HG03342 (cell line): ENCODE data around the gene EID3.

Experiments
- ATAC-seq: cut with Tn5 transposase; IDR thresholded peaks from one replicate; pipeline ENCODE4 v1.9.1; 2021; ENCODE audit warnings: mild to moderate bottlenecking, moderate library complexity; ENCODE audit not compliant: unreplicated experiment

EID3 gene

DNA sequence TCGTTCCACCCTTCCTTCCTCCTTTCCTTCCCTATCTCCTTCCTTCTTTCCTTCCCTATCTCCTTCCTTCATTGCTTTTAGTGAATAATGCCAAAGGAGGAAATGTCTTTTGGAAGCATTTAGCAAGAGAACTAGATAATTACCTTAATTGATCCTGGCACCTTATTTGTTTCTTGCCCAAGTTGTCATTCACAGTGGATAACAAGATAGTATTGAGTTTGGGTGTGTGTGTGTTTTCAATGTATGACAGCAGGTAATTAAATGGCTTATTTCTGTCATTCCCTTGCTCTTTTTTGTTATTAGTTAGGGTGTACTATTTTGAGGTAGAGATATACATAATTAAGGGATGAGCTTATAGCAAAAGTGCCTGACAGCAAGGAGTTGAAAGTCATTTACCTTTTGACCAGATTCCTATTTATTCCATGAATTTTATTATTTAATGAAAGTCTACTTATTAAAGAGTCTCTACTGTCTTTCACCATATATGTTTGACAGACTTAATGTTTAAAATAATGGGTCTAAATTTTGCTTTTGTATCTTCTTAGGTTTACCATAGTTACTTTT, 30.2 kb downstream of the EID3 start:
- no peak for ATAC-seq

DNA sequence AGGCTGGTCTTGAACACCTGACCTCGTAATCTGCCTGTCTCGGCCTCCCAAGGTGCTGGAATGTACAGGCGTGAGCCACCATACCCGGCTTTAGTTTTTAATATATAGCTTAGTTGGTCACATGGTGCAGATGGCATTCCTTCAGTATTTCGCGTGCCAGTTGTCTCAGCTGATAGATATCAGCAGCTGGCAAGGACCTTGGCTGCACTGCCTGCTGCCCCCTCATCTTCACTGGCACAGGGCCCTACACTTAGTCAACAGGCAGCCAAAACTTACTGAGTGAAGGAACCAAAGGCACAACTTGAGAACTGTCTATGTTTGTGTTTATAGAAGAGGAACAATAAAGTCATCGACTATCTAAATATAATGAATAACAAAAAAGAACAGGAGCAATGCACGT, 31.0 kb downstream of the EID3 start:
- ATAC-seq = no peak

DNA sequence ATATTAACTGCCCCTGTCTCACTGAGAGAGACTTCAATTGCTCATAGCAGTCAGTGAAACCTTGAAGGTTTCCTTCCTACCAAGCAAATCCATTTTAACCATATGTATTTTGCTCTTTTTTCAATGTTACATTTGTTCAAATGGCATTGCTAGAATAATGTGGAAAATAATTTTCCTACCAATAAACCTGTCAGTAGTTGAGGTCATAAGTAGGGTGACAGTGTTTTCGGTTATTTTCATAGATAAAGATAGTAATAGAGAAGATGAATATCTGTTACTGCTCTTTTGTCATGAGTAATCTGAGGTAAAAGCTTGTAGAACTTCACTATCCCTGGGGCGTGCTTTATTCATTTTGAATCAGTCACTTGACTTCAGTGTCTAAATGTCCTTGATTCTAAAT, 32.6 kb downstream of the EID3 start:
- ATAC-seq = no peak

DNA sequence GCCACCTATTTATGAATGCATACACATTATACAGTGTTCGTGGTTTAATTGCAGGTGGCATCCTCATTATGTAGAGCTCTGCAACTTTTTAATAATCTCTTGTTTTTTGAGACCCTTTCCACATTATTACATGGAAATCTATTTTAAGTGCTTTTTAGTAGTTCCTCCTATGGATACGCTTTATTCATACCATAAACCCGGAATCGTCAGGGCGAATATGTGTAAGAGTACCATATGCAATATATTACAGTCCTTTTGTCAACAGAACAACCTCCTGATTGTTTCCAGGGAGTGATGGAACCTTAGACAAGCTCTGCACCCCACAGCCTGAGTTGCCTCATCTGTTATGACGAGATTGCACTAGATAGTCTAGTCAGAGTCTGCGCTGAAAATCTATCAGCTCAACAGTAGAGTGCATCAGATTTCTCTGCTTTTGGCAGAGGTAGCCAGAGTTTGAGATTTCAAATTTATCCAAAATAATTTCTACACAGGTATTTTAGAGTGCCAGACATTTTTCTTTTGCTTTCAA, 33.6 kb downstream of the EID3 start:
- ATAC-seq = no peak

DNA sequence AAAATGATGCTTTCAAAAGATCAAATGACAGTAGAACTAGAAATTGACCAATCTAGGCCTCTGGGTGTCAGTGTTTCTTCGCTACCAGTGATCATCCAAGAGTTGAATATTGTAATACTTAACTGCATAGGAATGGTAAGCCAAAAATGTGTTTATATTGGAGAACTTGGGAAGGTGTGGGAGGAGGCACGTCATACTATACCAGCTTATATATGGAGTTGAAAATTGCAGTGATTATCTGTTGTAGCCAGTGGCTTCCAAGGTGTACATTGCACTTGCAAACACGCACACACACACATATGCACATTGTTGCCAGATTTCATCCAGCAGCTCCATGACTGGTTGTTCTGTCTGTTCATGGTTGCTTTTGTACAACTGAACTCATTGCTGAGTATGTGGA, 36.1 kb downstream of the EID3 start:
- ATAC-seq = no peak

DNA sequence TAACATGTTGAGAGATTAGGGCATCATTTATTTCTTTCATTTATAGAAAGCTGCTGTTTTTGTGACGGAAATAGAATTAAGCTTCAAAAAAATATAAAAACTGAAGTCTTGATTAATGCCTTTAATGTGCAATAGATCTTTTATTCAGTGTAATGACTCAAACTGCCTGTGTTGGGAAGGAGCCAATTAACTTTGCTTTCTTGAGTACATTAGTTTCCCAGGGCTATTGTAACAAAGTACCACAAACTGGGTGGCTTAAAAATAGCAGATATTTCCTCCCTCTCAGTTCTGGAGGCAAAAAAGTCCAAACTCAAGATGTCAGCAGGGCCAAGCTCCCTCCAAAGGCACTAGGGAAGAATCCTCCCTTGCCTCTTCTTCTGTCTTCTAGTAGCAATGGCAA, 36.6 kb downstream of the EID3 start:
- no peak for ATAC-seq

DNA sequence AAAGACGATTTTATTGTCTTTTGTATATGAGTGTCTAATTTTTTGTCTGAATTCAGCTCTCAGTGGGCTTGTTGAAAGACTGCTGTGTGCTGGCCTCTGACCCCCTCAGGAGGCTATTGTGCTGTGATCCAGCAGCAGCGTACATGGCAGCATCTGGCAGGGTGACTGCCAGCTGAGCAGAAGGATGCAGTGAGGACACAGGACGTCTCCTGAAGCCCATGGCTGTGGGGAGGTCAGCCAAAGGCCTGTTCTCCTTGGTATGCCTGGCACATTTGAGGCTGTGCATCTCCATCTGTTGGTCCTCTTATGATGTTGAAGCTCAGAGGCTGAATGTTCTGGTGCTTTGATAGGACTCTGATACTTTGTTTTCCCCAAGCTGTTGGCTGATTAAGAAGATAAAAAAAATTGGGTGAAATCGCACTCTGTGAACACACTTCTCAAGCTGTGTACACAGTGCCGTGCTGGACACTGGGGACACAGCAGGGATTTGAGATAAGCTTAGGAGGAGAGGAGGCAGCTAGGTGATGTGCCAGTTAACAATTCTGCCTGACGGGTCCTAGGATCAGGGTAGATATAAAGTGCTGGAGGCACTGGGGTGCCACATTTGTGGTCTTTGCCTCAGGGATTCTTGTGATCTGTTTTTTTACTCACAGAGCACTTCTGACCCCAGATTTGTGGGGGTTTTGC, 37.5 kb downstream of the EID3 start:
- ATAC-seq = no peak

DNA sequence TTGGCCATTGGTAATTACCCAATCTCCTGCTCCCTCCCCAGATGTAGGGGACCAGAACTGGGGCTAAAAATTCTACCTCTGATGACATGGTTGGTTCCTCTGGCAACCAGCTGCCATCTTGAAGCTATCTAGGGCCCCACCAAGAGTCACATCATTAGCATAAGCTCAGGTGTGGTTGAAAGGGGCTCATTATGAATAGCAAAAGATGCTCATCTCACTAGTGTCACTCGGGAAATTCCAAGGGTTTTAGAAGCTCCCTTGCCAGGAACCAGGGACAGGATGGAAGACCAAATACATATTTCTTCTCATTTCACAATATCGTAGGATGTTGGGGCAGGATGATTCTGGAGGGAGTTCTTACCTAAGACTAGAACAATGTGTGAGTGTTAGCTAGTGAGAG, 38.6 kb downstream of the EID3 start:
- no peak for ATAC-seq

DNA sequence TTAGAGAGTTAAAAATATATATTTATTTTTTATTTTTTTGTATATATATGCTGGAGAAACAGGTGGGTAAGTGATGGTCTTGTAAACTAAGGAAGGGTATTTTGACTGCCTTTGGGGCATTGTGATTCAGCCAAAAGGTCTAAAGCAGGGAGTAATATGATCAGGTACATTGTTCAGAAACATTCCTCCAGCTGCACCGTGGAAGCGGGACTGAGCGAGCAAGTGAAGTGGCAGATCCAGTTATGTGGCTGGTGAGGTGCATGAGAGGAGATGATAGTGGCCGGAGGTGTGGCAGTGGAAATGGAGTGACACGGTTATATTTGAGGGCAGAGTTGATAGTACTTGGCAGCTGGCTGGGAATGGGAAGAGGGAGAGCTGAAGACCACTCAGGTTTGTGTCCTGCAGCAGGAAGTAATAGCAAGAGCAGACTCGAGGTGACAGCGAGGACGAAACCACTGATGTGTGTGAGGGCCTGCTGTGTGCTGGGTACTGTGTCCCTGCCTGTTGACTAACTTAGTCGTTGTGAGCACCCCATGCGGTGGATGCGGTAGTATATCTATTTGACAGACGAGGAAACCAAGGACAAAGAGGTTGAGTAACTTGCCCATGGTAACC, 39.2 kb downstream of the EID3 start:
- no peak for ATAC-seq

DNA sequence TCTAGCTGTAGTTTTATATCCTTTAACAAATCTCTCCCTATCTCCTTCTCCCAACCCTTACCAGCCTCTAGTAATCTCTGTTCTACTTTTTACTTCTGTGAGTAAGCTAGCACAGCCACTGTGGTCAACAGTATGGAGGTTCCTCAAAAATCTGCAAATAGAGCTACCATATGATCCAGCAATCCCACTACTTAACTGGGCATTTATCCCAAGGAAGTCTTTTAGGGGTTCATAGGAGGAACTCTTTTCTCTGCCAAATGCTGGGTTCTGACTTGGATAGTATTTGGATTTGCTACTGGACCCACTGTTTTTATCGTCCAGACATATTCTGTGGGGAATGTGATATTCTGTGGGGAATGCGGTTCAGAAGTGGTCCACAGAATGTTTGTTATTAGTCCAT, 41.1 kb downstream of the EID3 start:
- ATAC-seq = no peak

DNA sequence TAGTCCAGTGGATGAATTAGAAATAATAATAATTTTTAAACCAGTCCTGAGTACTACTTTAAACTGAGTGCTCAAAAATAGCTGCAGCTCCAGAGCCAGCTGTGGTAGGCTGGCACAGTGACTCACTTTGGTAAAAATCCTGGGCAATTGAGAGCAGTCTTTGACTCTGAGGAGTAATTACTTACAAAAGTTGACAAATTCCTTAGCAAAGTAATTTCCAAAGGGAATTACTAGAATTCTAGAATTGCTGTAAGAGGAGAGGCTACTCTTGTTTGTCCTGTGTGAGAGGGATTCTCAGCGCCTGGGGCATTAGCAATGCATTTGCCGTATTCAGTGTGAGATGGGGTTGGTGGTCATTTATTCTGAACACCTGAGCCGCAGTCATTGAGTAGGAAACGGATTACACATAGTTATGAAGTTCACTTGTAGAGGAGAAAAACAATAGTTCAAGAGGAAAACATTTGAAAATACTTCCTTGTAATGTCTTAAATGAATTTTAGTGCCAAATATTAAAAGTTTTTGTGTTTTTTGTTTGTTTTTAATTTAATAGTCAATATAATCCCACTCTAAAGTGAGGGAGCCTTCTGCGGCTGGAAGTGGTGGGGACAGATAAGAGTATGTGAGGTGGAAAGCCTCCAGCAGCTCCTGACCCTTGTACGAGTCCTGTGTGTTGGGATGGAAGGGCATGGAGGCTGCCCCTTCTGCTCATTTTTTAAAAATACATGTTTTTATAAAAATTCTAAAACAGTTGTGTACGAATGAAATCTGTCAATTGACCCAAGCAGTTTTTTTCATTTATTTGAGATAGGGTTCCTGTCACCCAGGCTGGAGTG, 41.9 kb downstream of the EID3 start:
- no peak for ATAC-seq

DNA sequence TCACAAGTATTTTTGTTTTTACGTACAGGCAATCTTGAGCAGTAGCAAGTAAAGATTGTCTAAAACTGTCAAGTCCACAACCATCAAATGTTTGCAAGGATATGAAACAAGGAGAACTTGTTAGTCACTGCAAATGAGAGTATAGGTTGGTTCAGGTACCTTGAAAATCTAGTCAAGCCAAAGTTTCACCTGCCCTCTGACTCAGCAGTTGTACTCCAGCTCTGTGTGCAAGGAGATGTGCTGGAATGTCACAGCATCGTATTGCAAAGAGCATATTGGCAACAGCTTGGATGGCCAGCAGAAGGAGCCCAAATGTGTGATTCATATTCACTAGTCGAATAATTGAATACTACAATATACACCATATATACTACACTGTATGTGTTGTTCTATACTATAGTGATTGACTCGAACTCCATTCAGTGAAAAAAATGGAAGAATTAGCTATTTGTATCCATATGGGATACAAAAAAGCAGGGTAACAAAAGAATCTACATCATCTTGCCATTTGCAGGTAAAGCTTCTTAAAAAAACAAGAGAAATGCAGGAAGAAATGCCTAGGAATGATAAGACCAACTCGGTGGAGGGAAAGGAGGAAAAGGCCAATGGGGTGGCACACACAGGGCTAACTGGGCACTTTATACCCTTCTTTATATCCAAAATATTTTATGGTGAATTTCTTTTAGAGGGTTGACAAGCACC, 44.0 kb downstream of the EID3 start:
- no peak for ATAC-seq

DNA sequence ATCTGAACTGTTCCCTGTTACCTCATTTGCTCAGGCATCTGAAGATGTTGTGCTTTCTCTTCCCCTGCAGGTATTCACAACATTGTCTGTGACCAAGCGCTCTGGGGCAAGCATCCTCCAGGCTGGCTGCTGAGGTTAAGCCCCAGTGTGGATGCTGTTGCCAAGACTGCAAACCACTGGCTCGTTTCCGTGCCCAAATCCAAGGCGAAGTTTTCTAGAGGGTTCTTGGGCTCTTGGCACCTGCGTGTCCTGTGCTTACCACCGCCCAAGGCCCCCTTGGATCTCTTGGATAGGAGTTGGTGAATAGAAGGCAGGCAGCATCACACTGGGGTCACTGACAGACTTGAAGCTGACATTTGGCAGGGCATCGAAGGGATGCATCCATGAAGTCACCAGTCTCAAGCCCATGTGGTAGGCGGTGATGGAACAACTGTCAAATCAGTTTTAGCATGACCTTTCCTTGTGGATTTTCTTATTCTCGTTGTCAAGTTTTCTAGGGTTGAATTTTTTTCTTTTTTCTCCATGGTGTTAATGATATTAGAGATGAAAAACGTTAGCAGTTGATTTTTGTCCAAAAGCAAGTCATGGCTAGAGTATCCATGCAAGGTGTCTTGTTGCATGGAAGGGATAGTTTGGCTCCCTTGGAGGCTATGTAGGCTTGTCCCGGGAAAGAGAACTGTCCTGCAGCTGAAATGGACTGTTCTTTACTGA, 44.9 kb downstream of the EID3 start:
- no peak for ATAC-seq

DNA sequence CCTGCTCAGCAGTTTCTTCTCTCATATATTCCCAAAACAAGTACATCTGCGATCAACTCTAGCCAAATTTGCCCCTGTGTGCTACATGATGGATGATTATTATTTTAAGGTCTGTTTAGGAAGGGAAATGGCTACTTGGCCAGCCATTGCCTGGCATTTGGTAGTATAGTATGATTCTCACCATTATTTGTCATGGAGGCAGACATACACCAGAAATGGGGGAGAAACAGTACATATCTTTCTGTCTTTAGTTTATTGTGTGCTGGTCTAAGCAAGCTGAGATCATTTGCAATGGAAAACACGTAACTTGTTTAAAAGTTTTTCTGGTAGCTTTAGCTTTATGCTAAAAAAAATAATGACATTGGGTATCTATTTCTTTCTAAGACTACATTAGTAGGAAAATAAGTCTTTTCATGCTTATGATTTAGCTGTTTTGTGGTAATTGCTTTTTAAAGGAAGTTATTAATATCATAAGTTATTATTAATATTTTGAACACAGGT, 45.5 kb downstream of the EID3 start:
- ATAC-seq = no peak

DNA sequence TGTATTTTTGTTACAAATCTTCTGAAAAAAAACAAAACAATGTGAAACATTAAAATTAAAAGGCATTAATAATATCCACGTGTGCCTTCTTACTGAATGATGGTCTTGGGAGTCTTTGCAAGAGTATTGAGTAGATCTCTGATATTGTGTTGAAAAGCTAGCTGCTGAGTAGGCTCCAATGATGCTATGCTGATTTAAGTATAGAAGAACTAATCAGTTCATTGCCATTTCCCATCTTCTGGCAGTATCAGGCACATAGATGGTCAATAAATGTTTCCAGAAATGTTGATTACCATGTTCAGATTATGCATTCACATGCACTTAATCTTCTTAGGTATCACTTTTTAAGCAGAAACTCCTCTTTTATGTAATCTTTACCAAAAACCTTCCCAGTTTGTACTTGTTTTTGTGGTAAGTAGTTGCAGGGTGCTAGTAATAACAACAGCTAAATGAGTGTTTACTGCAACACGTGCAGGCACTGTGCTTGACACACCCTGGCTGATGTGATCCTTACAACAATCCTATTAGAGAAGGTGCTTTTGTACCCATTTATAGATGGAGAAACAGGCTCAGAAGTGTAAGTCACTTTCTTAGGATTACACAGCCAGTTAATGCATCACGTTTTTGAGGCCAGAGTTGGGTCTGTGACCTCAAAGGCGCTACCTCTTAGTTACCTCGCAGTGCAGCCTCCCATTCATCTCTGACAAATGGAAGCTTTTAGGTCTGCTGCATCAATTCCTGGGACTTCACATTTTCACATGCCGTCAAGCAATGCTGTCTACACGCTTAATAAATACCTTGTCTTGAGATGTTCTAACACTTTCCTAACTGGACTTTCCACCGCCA, 46.9 kb downstream of the EID3 start:
- no peak for ATAC-seq

DNA sequence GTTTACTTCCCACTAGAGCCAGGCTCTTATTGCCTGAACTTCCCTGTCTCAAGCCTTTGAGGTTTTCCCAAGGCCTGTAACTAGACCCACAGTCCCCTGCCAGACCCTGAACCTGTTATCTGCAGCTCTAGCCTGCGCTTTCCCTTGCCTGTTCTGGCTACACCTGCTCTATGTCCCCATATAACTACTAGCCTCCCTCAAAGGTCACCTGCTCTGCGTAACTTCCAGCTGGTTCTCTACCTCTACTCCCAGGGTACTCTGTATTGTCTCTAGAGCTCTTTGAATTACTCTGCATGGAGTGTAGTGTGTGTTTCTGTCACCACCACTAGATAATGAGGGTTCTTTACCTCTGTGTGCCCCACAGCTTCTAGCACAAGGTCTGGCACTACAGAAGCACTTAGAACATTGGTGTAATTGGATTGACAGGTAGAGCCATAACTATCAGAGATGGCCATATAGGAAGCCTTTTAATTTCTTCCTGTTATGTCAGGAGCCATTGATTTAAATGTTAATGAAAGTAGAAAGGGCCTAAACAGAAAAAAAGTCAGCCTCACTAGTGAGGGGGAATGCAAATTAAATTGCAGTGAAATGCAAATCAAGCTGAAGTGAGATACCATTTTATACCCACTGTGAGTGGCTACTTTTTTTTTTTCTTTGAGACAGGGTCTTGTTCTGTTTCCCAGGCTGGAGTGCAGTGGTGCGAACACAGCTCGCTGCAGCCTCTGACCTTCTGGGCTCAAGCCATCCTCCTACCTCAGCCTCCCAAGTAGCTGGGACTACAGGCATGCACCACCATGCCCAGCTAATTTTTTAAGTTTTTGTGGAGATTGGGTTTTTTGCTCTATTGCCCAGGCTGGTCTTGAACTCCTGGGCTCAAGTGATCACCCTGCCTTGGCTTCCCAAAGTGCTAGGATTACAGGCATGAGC, 47.8 kb downstream of the EID3 start:
- no peak for ATAC-seq

DNA sequence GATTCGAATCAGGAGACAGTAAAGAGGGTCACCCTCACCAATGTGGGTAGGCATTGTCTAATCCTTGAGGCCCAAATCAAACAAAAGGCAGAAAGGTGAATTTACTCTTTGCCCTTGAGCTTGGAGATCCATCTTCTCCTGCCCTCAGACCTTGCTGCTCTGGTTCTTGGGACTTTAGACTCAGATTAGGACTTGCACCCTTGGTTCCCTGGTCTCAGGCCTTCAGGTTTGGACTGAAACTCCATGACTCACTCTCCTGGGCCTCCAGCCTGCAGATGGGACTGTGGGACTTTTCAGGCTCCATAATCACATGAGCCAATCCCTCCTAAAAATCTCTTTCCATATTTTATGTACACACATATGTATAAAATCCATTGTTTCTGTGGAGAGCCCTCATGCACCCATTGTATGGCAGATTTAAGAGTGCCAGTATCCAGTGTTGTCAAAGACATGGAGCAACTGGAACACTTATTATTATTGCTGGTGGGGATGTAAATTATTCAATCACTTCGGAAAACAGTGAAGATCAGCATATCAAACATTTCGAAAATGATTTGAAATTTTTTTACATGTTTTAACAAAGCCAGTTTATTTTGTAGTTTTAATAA, 48.7 kb downstream of the EID3 start:
- ATAC-seq = no peak
